GM18517 (cell line): ENCODE results near the gene RRP15.

Experiments used
- ATAC-seq: cut with Tn5 transposase; IDR thresholded peaks from one replicate; pipeline ENCODE4 v1.9.1; 2021; ENCODE audit warnings: mild to moderate bottlenecking, moderate library complexity; ENCODE audit not compliant: unreplicated experiment

RRP15 gene

GRCh38 chr1:218336328-218336727, 51.2 kb downstream of the RRP15 start:
- no peak for ATAC-seq

GRCh38 chr1:218339267-218339831, 54.3 kb downstream of the RRP15 start:
- peak; percentile 59 for ATAC-seq

- ATAC-seq: no peak
These were observed 56.2 kb downstream of the RRP15 start for GRCh38 chr1:218341325-218341724.

GRCh38 chr1:218342091-218342490, 57.0 kb downstream of the RRP15 start:
- ATAC-seq: no peak

- ATAC-seq: peak; percentile 53
These were observed 60.0 kb downstream of the RRP15 start, which contains the start of gene TGFB2 for GRCh38 chr1:218344814-218345672. TGFB2 (plus strand) TSS chr1:218345336; CDS start chr1:218346702, 1,366 bp downstream.

- ATAC-seq: peak; percentile 48
These were observed 60.7 kb downstream of the RRP15 start for GRCh38 chr1:218345673-218346390.

- no peak for ATAC-seq
These were observed 61.5 kb downstream of the RRP15 start for GRCh38 chr1:218346391-218347204.

- ATAC-seq: no peak
These were observed 62.2 kb downstream of the RRP15 start for GRCh38 chr1:218347336-218347722.

GRCh38 chr1:218347723-218348627, 62.9 kb downstream of the RRP15 start:
- no peak for ATAC-seq

GRCh38 chr1:218348628-218349071, 63.6 kb downstream of the RRP15 start:
- no peak for ATAC-seq

- no peak for ATAC-seq
These were observed 64.4 kb downstream of the RRP15 start for GRCh38 chr1:218349348-218350034.

- no peak for ATAC-seq
These were observed 65.0 kb downstream of the RRP15 start for GRCh38 chr1:218350035-218350525.

GRCh38 chr1:218350801-218351266, 65.7 kb downstream of the RRP15 start:
- no peak for ATAC-seq

GRCh38 chr1:218351391-218352074, 66.4 kb downstream of the RRP15 start:
- ATAC-seq: peak; percentile 56

GRCh38 chr1:218352075-218352438, 67.0 kb downstream of the RRP15 start:
- no peak for ATAC-seq

- ATAC-seq: no peak
These were observed 68.6 kb downstream of the RRP15 start for GRCh38 chr1:218353656-218354055.

- ATAC-seq: no peak
These were observed 70.2 kb downstream of the RRP15 start for GRCh38 chr1:218355278-218355677.

GRCh38 chr1:218357211-218357892, 72.3 kb downstream of the RRP15 start:
- ATAC-seq: no peak
